NOMO-1 treated with DMSO at 0.1 percent for 48 hours (cell line): ENCODE results near the gene CNIH3.
"Not testable (repeated sequence)": the region's sequence is repeated elsewhere in the genome, so short reads cannot be mapped to it uniquely, and the experiment has no call there.

Source experiments
- DNase-seq: peaks from one replicate; lab custom pipeline; 2025; ENCODE audit not compliant: unreplicated experiment; lab: John Stamatoyannopoulos, UW

CNIH3 gene

GRCh38 chr1:224683936-224684335 is 67.8 kb downstream of the CNIH3 start:
- DNase-seq, result no peak

- DNase-seq, result no peak
Observed at GRCh38 chr1:224684979-224685425, 68.9 kb downstream of the CNIH3 start.

- DNase-seq, result not testable (repeated sequence)
Observed at GRCh38 chr1:224686140-224686539, 70.0 kb downstream of the CNIH3 start.

- no peak for DNase-seq
Observed at GRCh38 chr1:224687465-224687864, 71.3 kb downstream of the CNIH3 start.

GRCh38 chr1:224689374-224689773 is 73.3 kb downstream of the CNIH3 start:
- DNase-seq, result no peak

- DNase-seq, result no peak
Observed at GRCh38 chr1:224690576-224690975, 74.5 kb downstream of the CNIH3 start.

- DNase-seq, result no peak
Observed at GRCh38 chr1:224691148-224691925, 75.2 kb downstream of the CNIH3 start.

- no peak for DNase-seq
Observed at GRCh38 chr1:224694969-224695368, 78.9 kb downstream of the CNIH3 start.

- DNase-seq, result no peak
Observed at GRCh38 chr1:224696021-224696420, 79.9 kb downstream of the CNIH3 start.

GRCh38 chr1:224696891-224697765 is 81.0 kb downstream of the CNIH3 start:
- DNase-seq, result no peak

- DNase-seq, result no peak
Observed at GRCh38 chr1:224698015-224698451, 81.9 kb downstream of the CNIH3 start.

- no peak for DNase-seq
Observed at GRCh38 chr1:224700918-224701531, 84.9 kb downstream of the CNIH3 start.

- no peak for DNase-seq
Observed at GRCh38 chr1:224703702-224704101, 87.6 kb downstream of the CNIH3 start.

- no peak for DNase-seq
Observed at GRCh38 chr1:224704107-224704735, 88.1 kb downstream of the CNIH3 start.

GRCh38 chr1:224705578-224705977 is 89.5 kb downstream of the CNIH3 start:
- DNase-seq, result no peak

- no peak for DNase-seq
Observed at GRCh38 chr1:224707843-224708725, 92.0 kb downstream of the CNIH3 start.

- DNase-seq, result no peak
Observed at GRCh38 chr1:224710196-224710595, 94.1 kb downstream of the CNIH3 start.

GRCh38 chr1:224711231-224711756 is 95.2 kb downstream of the CNIH3 start:
- not testable (repeated sequence) for DNase-seq

- DNase-seq, result no peak
Observed at GRCh38 chr1:224711876-224712275, 95.8 kb downstream of the CNIH3 start.

GRCh38 chr1:224713228-224713627 is 97.1 kb downstream of the CNIH3 start:
- DNase-seq, result no peak
